Breast epithelium (tissue), 3 donors: ENCODE results near the gene CHCHD10.

Experiments used
- POLR2A ChIP-seq: fragments of 450-650 bp; IDR thresholded peaks from one replicate; pipeline ENCODE4 v1.6.1; 2016; ENCODE audit warnings: antibody characterized with exemption, mild to moderate bottlenecking, moderate library complexity
- POLR2AphosphoS5 ChIP-seq, 3 donors: sonication (generic); formaldehyde crosslinking; IDR thresholded peaks; one replicate each; pipeline ENCODE4 v1.6.1; 2017; ENCODE audit warnings: antibody characterized with exemption in 3 of 3
- TF ChIP-seq, protein P1 (sequence below), 3 donors: fragments of 450-650 bp; IDR thresholded peaks; one replicate each; pipeline ENCODE4 v1.5.1; 2016 to 2017; ENCODE audit warnings: antibody characterized with exemption in 3 of 3, mild to moderate bottlenecking in 3 of 3, moderate library complexity in 3 of 3

- no peak for TF ChIP-seq POLR2A
- TF ChIP-seq, protein P1, sequence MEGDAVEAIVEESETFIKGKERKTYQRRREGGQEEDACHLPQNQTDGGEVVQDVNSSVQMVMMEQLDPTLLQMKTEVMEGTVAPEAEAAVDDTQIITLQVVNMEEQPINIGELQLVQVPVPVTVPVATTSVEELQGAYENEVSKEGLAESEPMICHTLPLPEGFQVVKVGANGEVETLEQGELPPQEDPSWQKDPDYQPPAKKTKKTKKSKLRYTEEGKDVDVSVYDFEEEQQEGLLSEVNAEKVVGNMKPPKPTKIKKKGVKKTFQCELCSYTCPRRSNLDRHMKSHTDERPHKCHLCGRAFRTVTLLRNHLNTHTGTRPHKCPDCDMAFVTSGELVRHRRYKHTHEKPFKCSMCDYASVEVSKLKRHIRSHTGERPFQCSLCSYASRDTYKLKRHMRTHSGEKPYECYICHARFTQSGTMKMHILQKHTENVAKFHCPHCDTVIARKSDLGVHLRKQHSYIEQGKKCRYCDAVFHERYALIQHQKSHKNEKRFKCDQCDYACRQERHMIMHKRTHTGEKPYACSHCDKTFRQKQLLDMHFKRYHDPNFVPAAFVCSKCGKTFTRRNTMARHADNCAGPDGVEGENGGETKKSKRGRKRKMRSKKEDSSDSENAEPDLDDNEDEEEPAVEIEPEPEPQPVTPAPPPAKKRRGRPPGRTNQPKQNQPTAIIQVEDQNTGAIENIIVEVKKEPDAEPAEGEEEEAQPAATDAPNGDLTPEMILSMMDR (IDR thresholded peaks at IDR 0.05) = no peak
- TF ChIP-seq POLR2AphosphoS5 (IDR thresholded peaks at IDR 0.05) = no peak
Measured at GRCh38 chr22:23749841-23750301, 17.9 kb downstream of the CHCHD10 start.
